HCT116 (cell line): ENCODE results near the gene KRTAP12-2. TPM values are rescaled to one million over a fixed set of nuclear protein-coding genes. Genes with fewer than 3 reads are reported as not detected.

Experiments used
- ATAC-seq: fragments of 200-7000 bp; cut with Tn5 transposase; 2 replicates; pipeline ENCODE4 v1.9.1; 2020; ENCODE audit warnings: mild to moderate bottlenecking, moderate library complexity
- BruUV-seq: library from RNA; stranded (reverse); fragments of 400-500 nt; replicated peaks from 2 replicates; lab custom pipeline; 2021; lab: Mats Ljungman, UMichigan
- CTCF ChIA-PET: fragments of 300-600 bp; sonication (Branson Sonifier 250); formaldehyde crosslinking; loops from one replicate; lab custom pipeline; 2021; ENCODE audit warnings: antibody characterized with exemption; lab: Charles Lee
- POLR2A ChIA-PET: fragments of 300-600, 350-600 bp; sonication (Branson Sonifier 250); formaldehyde crosslinking; loops from one replicate; lab custom pipeline; 2021; ENCODE audit warnings: antibody characterized with exemption; lab: Charles Lee
- RAD21 ChIA-PET, 2 experiments: fragments of 300-600 bp; sonication (Branson Sonifier 250); formaldehyde crosslinking; loops; one replicate each; lab custom pipeline; 2023; ENCODE audit warnings: low total read pairs in 2 of 2; ENCODE audit not compliant: uncharacterized antibody in 2 of 2, unreplicated experiment in 2 of 2, low non-redundant PET in 1 of 2; lab: Charles Lee
- DNase-seq: peaks from one replicate; pipeline ENCODE4 v3.0.0-alpha.2; 2010; ENCODE audit warnings: low read depth, low spot score
- H2AFZ ChIP-seq: fragments of 200-600 bp; shearing (Covaris generic), sonication (generic); 2 replicates; pipeline ENCODE4 v1.6.1; 2017; ENCODE audit warnings: low read depth, mixed run types, mixed read lengths, antibody characterized with exemption, low read length; ENCODE audit not compliant: poor library complexity, severe bottlenecking
- H3K27ac ChIP-seq: 2 replicates; pipeline ENCODE4 v1.5.1; 2012; ENCODE audit warnings: low read depth, low read length
- H3K27me3 ChIP-seq: fragments of 200-600 bp; sonication (generic); 2 replicates; pipeline ENCODE4 v1.6.1; 2016; ENCODE audit warnings: mixed run types, low read length, mixed read lengths; ENCODE audit not compliant: insufficient read depth
- H3K36me3 ChIP-seq, 2 experiments: fragments of 200-500 bp in 1 of 2; fragments of 200-600 bp in 1 of 2; sonication (Bioruptor generic) in 1 of 2; sonication (generic) in 1 of 2; 2 replicates each; pipeline versions ENCODE4 v1.5.1 to v1.6.1; 2014 to 2016; ENCODE audit warnings: low read length in 2 of 2, inconsistent platforms in 1 of 2, mixed read lengths in 1 of 2, mixed run types in 1 of 2; ENCODE audit not compliant: insufficient read depth in 2 of 2, control insufficient read depth in 1 of 2
- H3K4me1 ChIP-seq, 2 experiments: fragments of 200-600 bp in 1 of 2; sonication (generic) in 1 of 2; 2 replicates each; pipeline versions ENCODE4 v1.5.1 to v1.6.1; 2012 to 2017; ENCODE audit warnings: low read length in 2 of 2, inconsistent platforms in 1 of 2, mild to moderate bottlenecking in 1 of 2, mixed read lengths in 1 of 2, mixed run types in 1 of 2, moderate library complexity in 1 of 2; ENCODE audit not compliant: insufficient read depth in 2 of 2, control insufficient read depth in 1 of 2
- H3K4me2 ChIP-seq: fragments of 200-600 bp; sonication (generic); 2 replicates; pipeline ENCODE4 v1.6.1; 2017; ENCODE audit warnings: mixed run types, low read length, mixed read lengths
- H3K4me3 ChIP-seq, 2 experiments: fragments of 200-600 bp in 1 of 2; sonication (generic) in 1 of 2; replicated peaks in 1 of 2; 2 replicates each; pipeline ENCODE4 v1.5.1; 2011 to 2016; ENCODE audit warnings: low read length in 2 of 2, control low read depth in 1 of 2, low read depth in 1 of 2, mild to moderate bottlenecking in 1 of 2, mixed read lengths in 1 of 2, mixed run types in 1 of 2
- H3K79me2 ChIP-seq: fragments of 200-600 bp; sonication (generic); 2 replicates; pipeline ENCODE4 v1.6.1; 2017; ENCODE audit warnings: mild to moderate bottlenecking, mixed run types, low read length, moderate library complexity, mixed read lengths; ENCODE audit not compliant: insufficient read depth
- H3K9ac ChIP-seq: fragments of 200-600 bp; sonication (generic); 2 replicates; pipeline ENCODE4 v1.6.1; 2016; ENCODE audit warnings: low read length, mixed read lengths
- H3K9me2 ChIP-seq: fragments of 200-600 bp; sonication (generic), shearing (Covaris generic); 2 replicates; pipeline ENCODE4 v1.6.1; 2017; ENCODE audit warnings: mixed run types, mild to moderate bottlenecking, moderate library complexity; ENCODE audit not compliant: insufficient read depth
- H3K9me3 ChIP-seq, 2 experiments: fragments of 200-500 bp in 1 of 2; fragments of 200-600 bp in 1 of 2; sonication (Bioruptor generic) in 1 of 2; sonication (generic) in 1 of 2; 2 replicates each; pipeline ENCODE4 v1.6.1; 2014 to 2017; ENCODE audit warnings: low read length in 2 of 2, mixed read lengths in 2 of 2, inconsistent platforms in 1 of 2, low read depth in 1 of 2, mild to moderate bottlenecking in 1 of 2, mixed run types in 1 of 2, moderate library complexity in 1 of 2; ENCODE audit not compliant: control insufficient read depth in 1 of 2, insufficient read depth in 1 of 2
- H4K20me1 ChIP-seq: fragments of 200-600 bp; sonication (generic), shearing (Covaris generic); 2 replicates; pipeline ENCODE4 v1.6.1; 2017; ENCODE audit warnings: mixed run types, mild to moderate bottlenecking, moderate library complexity; ENCODE audit not compliant: insufficient read depth
- CBX3 ChIP-seq: IDR thresholded peaks from 2 replicates; pipeline ENCODE4 v1.6.1; 2012; ENCODE audit warnings: low read depth
- ELF1 ChIP-seq: IDR thresholded peaks from 2 replicates; pipeline ENCODE4 v1.6.1; 2012; ENCODE audit warnings: low read depth, borderline replicate concordance
- EZH2phosphoT487 ChIP-seq: fragments of 200-600 bp; IDR thresholded peaks from 2 replicates; pipeline ENCODE4 v1.6.1; 2018; ENCODE audit warnings: antibody characterized with exemption, borderline replicate concordance
- POLR2A ChIP-seq: IDR thresholded peaks from 2 replicates; pipeline ENCODE4 v1.7.0; 2011; ENCODE audit warnings: borderline replicate concordance; ENCODE audit not compliant: insufficient read depth, insufficient read length; ENCODE audit errors: extremely low read depth
- SIN3A ChIP-seq: IDR thresholded peaks from 2 replicates; pipeline ENCODE4 v1.6.1; 2012; ENCODE audit warnings: low read depth
- intact Hi-C: fragments of 100-400 bp; cut with micrococcal nuclease; formaldehyde crosslinking; loops from 2 replicates; pipeline ENCODE4 v1.10.0; 2022
- total RNA-seq: library from RNA; stranded (reverse); gene quantifications from one replicate; pipeline ENCODE4 v1.2.1, GENCODE V29; 2021; ENCODE audit not compliant: unreplicated experiment
- TF ChIP-seq, protein P1 (sequence below): IDR thresholded peaks from 2 replicates; pipeline ENCODE4 v1.6.1; 2012; ENCODE audit warnings: low read depth
- TF ChIP-seq, protein P2 (sequence below): IDR thresholded peaks from 2 replicates; pipeline ENCODE4 v1.6.1; 2012

Gene KRTAP12-2
- total RNA-seq, 1 experiment from 2014 or later, result not detected

DNA sequence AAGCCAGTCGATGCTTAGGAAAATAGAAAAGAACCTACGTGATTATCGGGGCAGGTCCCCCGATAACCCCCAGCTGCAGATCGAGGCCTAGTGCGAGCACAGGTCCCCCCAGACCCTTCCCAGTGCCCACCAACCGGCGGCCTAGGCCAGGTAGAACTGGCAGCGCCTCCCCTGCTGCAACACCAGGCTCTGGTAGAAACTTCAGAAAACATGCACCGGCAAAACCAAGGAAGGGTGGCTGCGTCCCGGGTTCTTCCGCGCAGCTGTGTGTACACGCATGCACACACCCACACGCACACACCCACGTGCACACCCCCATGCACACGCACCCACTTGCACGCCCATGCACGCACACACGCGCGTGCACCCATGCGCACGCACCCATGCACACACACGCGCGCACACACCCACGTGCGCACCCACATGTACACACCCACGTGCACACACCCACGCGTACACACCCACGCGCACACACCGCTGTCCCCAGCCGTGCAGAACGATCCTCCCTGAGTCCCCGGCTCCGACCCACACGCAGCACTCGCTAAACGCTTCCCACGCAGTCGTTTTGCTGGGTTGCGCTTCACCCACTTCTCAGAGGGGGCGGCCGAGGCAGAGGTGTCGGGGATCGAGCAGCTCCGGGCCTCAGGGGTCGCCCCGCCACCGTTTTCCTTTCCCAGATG, 39.4 kb upstream of the KRTAP12-2 start:
- POLR2A ChIA-PET, result no interaction called here
- Histone ChIP-seq H3K27me3 (peaks cover 11% of the 10 kb centered on the region; the same call in 1 of the 2 replicates), H3K4me1 (peaks cover 0 to 5% of the 10 kb centered on the region in 2 experiments; a peak in 1 of 4 replicates), H3K4me3 (no peak overlapping the region), H3K9ac (no peak overlapping the region), H3K9me2 (no peaks in the 10 kb centered on the region), H3K4me2 (no peak overlapping the region), H3K27ac (no peak overlapping the region), H3K79me2 (no peaks in the 10 kb centered on the region), H3K9me3 (no peaks in the 10 kb centered on the region), H3K36me3 (no peaks in the 10 kb centered on the region), H4K20me1 (no peaks in the 10 kb centered on the region), H2AFZ (no peak overlapping the region)
- CTCF ChIA-PET, result no interaction called here
- TF ChIP-seq POLR2A, result no peak
- no peak for TF ChIP-seq ELF1
- TF ChIP-seq EZH2phosphoT487, result no peak
- TF ChIP-seq, protein P1, sequence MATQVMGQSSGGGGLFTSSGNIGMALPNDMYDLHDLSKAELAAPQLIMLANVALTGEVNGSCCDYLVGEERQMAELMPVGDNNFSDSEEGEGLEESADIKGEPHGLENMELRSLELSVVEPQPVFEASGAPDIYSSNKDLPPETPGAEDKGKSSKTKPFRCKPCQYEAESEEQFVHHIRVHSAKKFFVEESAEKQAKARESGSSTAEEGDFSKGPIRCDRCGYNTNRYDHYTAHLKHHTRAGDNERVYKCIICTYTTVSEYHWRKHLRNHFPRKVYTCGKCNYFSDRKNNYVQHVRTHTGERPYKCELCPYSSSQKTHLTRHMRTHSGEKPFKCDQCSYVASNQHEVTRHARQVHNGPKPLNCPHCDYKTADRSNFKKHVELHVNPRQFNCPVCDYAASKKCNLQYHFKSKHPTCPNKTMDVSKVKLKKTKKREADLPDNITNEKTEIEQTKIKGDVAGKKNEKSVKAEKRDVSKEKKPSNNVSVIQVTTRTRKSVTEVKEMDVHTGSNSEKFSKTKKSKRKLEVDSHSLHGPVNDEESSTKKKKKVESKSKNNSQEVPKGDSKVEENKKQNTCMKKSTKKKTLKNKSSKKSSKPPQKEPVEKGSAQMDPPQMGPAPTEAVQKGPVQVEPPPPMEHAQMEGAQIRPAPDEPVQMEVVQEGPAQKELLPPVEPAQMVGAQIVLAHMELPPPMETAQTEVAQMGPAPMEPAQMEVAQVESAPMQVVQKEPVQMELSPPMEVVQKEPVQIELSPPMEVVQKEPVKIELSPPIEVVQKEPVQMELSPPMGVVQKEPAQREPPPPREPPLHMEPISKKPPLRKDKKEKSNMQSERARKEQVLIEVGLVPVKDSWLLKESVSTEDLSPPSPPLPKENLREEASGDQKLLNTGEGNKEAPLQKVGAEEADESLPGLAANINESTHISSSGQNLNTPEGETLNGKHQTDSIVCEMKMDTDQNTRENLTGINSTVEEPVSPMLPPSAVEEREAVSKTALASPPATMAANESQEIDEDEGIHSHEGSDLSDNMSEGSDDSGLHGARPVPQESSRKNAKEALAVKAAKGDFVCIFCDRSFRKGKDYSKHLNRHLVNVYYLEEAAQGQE, result no peak
- TF ChIP-seq SIN3A, result no peak
- TF ChIP-seq, protein P2, sequence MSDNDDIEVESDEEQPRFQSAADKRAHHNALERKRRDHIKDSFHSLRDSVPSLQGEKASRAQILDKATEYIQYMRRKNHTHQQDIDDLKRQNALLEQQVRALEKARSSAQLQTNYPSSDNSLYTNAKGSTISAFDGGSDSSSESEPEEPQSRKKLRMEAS, result no peak
- TF ChIP-seq CBX3, result no peak
- no TSS peak for BruUV-seq
- RAD21 ChIA-PET, result no interaction called here
- intact Hi-C loops, result no loop called here
- ATAC-seq (no peak), DNase-seq (no peak)
